ENCODE results near the gene SLAMF1. TPM values are rescaled to one million over a fixed set of nuclear protein-coding genes. Genes with fewer than 3 reads are reported as not detected.

SLAMF1 gene
- total and polyA plus RNA-seq, 9 of the 15 experiments (the other 6 are each of a cell fraction or from before 2014, with no cell fraction given) = 0.04 to 0.17 (median 0.11) TPM; not detected in 4

GRCh38 chr1:160558660-160559380 lies 88.0 kb downstream of the SLAMF1 start (continued):
- TF ChIP-seq, protein P1, sequence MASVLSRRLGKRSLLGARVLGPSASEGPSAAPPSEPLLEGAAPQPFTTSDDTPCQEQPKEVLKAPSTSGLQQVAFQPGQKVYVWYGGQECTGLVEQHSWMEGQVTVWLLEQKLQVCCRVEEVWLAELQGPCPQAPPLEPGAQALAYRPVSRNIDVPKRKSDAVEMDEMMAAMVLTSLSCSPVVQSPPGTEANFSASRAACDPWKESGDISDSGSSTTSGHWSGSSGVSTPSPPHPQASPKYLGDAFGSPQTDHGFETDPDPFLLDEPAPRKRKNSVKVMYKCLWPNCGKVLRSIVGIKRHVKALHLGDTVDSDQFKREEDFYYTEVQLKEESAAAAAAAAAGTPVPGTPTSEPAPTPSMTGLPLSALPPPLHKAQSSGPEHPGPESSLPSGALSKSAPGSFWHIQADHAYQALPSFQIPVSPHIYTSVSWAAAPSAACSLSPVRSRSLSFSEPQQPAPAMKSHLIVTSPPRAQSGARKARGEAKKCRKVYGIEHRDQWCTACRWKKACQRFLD (CRISPR knock-in tag; IDR thresholded peaks at IDR 0.05) = no peak
- TF ChIP-seq PYGO2 (tag; IDR thresholded peaks at IDR 0.05) (no peak), SREBF1 (IDR thresholded peaks at IDR 0.05; ENCODE audit: borderline replicate concordance, low read depth, low read length) (no peak), ZNF408 (CRISPR knock-in tag; IDR thresholded peaks at IDR 0.05; ENCODE audit: low read depth) (no peak), THRB (CRISPR knock-in tag; conservative IDR thresholded peaks at IDR 0.05) (no peak), SMAD2 (IDR thresholded peaks at IDR 0.05; ENCODE audit: low read depth, low read length) (no peak), TAL1 (IDR thresholded peaks at IDR 0.05) (no peak), ELF4 (CRISPR knock-in tag; IDR thresholded peaks at IDR 0.05) (0 out of 2 replicates have a peak, but pooled peaks have one; percentile 14), EGR1 (conservative IDR thresholded peaks at IDR 0.05) (no peak), DMBX1 (CRISPR knock-in tag; IDR thresholded peaks at IDR 0.05; ENCODE audit: borderline replicate concordance) (no peak), MGA (IDR thresholded peaks at IDR 0.05) (peak; percentile 36; the same call in 1 of the 2 replicates)
